H9 (cell line): Measurements from ENCODE around the gene PLEKHG5. TPM values are rescaled to one million over a fixed set of nuclear protein-coding genes. Genes with fewer than 3 reads are reported as not detected.

ENCODE experiments used
- DNase-seq: peaks from one replicate; pipeline ENCODE4 v3.0.0-alpha.2; 2017
- H2AFZ ChIP-seq: one replicate; pipeline ENCODE4 v1.6.1; 2013; ENCODE audit warnings: mild to moderate bottlenecking, low read length, control low read depth, moderate library complexity
- H2AK5ac ChIP-seq: 2 replicates; pipeline ENCODE4 v1.6.1; 2013; ENCODE audit warnings: low read length, control low read depth, mixed read lengths; ENCODE audit not compliant: insufficient read length
- H2BK120ac ChIP-seq: one replicate; pipeline ENCODE4 v1.6.1; 2013; ENCODE audit warnings: low read depth, mild to moderate bottlenecking, low read length, control low read depth, inconsistent platforms; ENCODE audit not compliant: poor library complexity, severe bottlenecking
- H2BK12ac ChIP-seq: 2 replicates; pipeline ENCODE4 v1.6.1; 2013; ENCODE audit warnings: low read length, control low read depth, mixed read lengths, low read depth; ENCODE audit not compliant: insufficient read length
- H2BK15ac ChIP-seq: 2 replicates; pipeline ENCODE4 v1.6.1; 2013; ENCODE audit warnings: low read depth, low read length, control low read depth
- H2BK20ac ChIP-seq: one replicate; pipeline ENCODE4 v1.6.1; 2013; ENCODE audit warnings: low read depth, mild to moderate bottlenecking, low read length, control low read depth, inconsistent platforms; ENCODE audit not compliant: poor library complexity, severe bottlenecking
- H2BK5ac ChIP-seq: 2 replicates; pipeline ENCODE4 v1.6.1; 2013; ENCODE audit warnings: low read length, control low read depth, mixed read lengths; ENCODE audit not compliant: insufficient read length
- H3K14ac ChIP-seq: 2 replicates; pipeline ENCODE4 v1.6.1; 2013; ENCODE audit warnings: low read length, control low read depth; ENCODE audit not compliant: insufficient read depth
- H3K18ac ChIP-seq: 2 replicates; pipeline ENCODE4 v1.6.1; 2013; ENCODE audit warnings: low read depth, mild to moderate bottlenecking, mixed read lengths, low read length, control low read depth; ENCODE audit not compliant: insufficient read length
- H3K23ac ChIP-seq: 2 replicates; pipeline ENCODE4 v1.6.1; 2013; ENCODE audit warnings: low read length, control low read depth, mixed read lengths, low read depth; ENCODE audit not compliant: insufficient read length
- H3K23me2 ChIP-seq: 2 replicates; pipeline ENCODE4 v1.6.1; 2013; ENCODE audit warnings: low read depth, mild to moderate bottlenecking, mixed read lengths, low read length, control low read depth; ENCODE audit not compliant: insufficient read length, poor library complexity, severe bottlenecking
- H3K27ac ChIP-seq: 2 replicates; pipeline ENCODE4 v1.5.1; 2013; ENCODE audit warnings: low read length, control low read depth, mixed read lengths, low read depth; ENCODE audit not compliant: insufficient read length
- H3K27me3 ChIP-seq: 2 replicates; pipeline ENCODE4 v1.6.1; 2013; ENCODE audit warnings: low read length, control low read depth, inconsistent platforms; ENCODE audit not compliant: insufficient read depth
- H3K4ac ChIP-seq: 2 replicates; pipeline ENCODE4 v1.6.1; 2013; ENCODE audit warnings: low read depth, mild to moderate bottlenecking, control low read depth, inconsistent platforms, low read length, moderate library complexity
- H3K4me1 ChIP-seq: 2 replicates; pipeline ENCODE4 v1.6.1; 2013; ENCODE audit warnings: low read length, control low read depth, inconsistent platforms; ENCODE audit not compliant: insufficient read depth
- H3K4me2 ChIP-seq: 2 replicates; pipeline ENCODE4 v1.6.1; 2013; ENCODE audit warnings: low read length, control low read depth, mixed read lengths; ENCODE audit not compliant: insufficient read length, insufficient read depth
- H3K56ac ChIP-seq: 2 replicates; pipeline ENCODE4 v1.6.1; 2013; ENCODE audit warnings: low read depth, mild to moderate bottlenecking, mixed read lengths, low read length, control low read depth; ENCODE audit not compliant: insufficient read length
- H3K79me1 ChIP-seq: 2 replicates; pipeline ENCODE4 v1.6.1; 2013; ENCODE audit warnings: low read depth, mild to moderate bottlenecking, moderate library complexity, low read length, control low read depth, inconsistent platforms; ENCODE audit not compliant: insufficient read depth, poor library complexity, severe bottlenecking
- H3K79me2 ChIP-seq: 2 replicates; pipeline ENCODE4 v1.6.1; 2013; ENCODE audit warnings: low read length, control low read depth, inconsistent platforms; ENCODE audit not compliant: insufficient read depth
- H3K9ac ChIP-seq: 2 replicates; pipeline ENCODE4 v1.6.1; 2013; ENCODE audit warnings: low read length, control low read depth, mixed read lengths; ENCODE audit not compliant: insufficient read length; ENCODE audit errors: extremely low read depth
- H3K9me3 ChIP-seq: one replicate; pipeline ENCODE4 v1.6.1; 2013; ENCODE audit warnings: low read depth, low read length, inconsistent platforms; ENCODE audit not compliant: control insufficient read depth
- H3T11ph ChIP-seq: one replicate; pipeline ENCODE4 v1.6.1; 2013; ENCODE audit warnings: mild to moderate bottlenecking, low read length, control low read depth, inconsistent platforms
- H4K20me1 ChIP-seq: one replicate; pipeline ENCODE4 v1.6.1; 2013; ENCODE audit not compliant: control insufficient read depth, insufficient read length, insufficient read depth
- H4K5ac ChIP-seq: 2 replicates; pipeline ENCODE4 v1.6.1; 2013; ENCODE audit warnings: low read depth, mild to moderate bottlenecking, mixed read lengths, low read length, control low read depth; ENCODE audit not compliant: insufficient read length
- H4K8ac ChIP-seq: replicated peaks from 2 replicates; pipeline ENCODE4 v1.6.1; 2013; ENCODE audit warnings: low read length, control low read depth, mixed read lengths, low read depth; ENCODE audit not compliant: insufficient read length
- H4K91ac ChIP-seq: 2 replicates; pipeline ENCODE4 v1.6.1; 2013; ENCODE audit warnings: low read depth, mild to moderate bottlenecking, moderate library complexity, mixed read lengths, low read length, control low read depth; ENCODE audit not compliant: insufficient read length
- H3K27ac Mint-ChIP-seq, 3 experiments: 2 replicates in 2 of 3; 3 replicates in 1 of 3; pipeline ENCODE4 v1.8.0; 2020 to 2021; ENCODE audit warnings: mixed read lengths in 3 of 3, mild to moderate bottlenecking in 1 of 3, moderate library complexity in 1 of 3
- H3K27me3 Mint-ChIP-seq: 2 replicates; pipeline ENCODE4 v1.8.0; 2021; ENCODE audit warnings: low read depth, mild to moderate bottlenecking, moderate library complexity, mixed read lengths
- H3K36me3 Mint-ChIP-seq, 3 experiments: 2 replicates in 2 of 3; 3 replicates in 1 of 3; pipeline ENCODE4 v1.8.0; 2020 to 2021; ENCODE audit warnings: low read depth in 3 of 3, mixed read lengths in 3 of 3; ENCODE audit not compliant: insufficient read depth in 1 of 3
- H3K4me1 Mint-ChIP-seq, 2 experiments: 2 replicates each; pipeline ENCODE4 v1.8.0; 2020; ENCODE audit warnings: mixed read lengths in 2 of 2
- H3K4me3 Mint-ChIP-seq, 2 experiments: 2 replicates in 1 of 2; 3 replicates in 1 of 2; pipeline ENCODE4 v1.8.0; 2020 to 2021; ENCODE audit warnings: mild to moderate bottlenecking in 2 of 2, mixed read lengths in 2 of 2, moderate library complexity in 1 of 2
- H3K9me3 Mint-ChIP-seq, 2 experiments: 2 replicates in 1 of 2; 3 replicates in 1 of 2; pipeline ENCODE4 v1.8.0; 2020; ENCODE audit warnings: mild to moderate bottlenecking in 2 of 2, mixed read lengths in 2 of 2, moderate library complexity in 1 of 2
- CTCF ChIP-seq: fragments of 200-600 bp; sonication (generic); conservative IDR thresholded peaks from 3 replicates; pipeline ENCODE4 v1.8.0; 2021; ENCODE audit warnings: antibody characterized with exemption, mild to moderate bottlenecking
- WGBS: extraction: QIAGEN DNeasy Blood & Tissue Kit; methylation state at CpG from one replicate; pipeline ENCODE4 v1.1.7; 2013; ENCODE audit warnings: missing lambda C conversion rate, low lambda C conversion rate, mixed read lengths; ENCODE audit not compliant: insufficient read length; ENCODE audit errors: extremely low coverage; 5-methylcytosine and 5-hydroxymethylcytosine counted together
- total RNA-seq: library from RNA; stranded (reverse); gene quantifications from 2 replicates; pipeline ENCODE4 v1.2.1, GENCODE V29; 2021

PLEKHG5 gene
- total RNA-seq, 1 experiment from 2014 or later: 22.3 TPM

GRCh38 chr1:6467744-6468688, 23.5 kb downstream of the PLEKHG5 start:
- H3K36me3 Mint-ChIP-seq: peaks cover 17 to 53% (median 49%) of the 10 kb centered on the region in 3 experiments; a peak in 6 of 7 replicates
- no peak overlapping the region; a peak in 1 of 7 replicates for H3K27ac Mint-ChIP-seq
- Histone ChIP-seq H3K4me2 (no peak overlapping the region), H4K5ac (no peak overlapping the region), H3K4ac (no peak overlapping the region), H2AFZ (no peak overlapping the region), H2BK120ac (no peak overlapping the region), H3K14ac (no peak overlapping the region), H2BK12ac (no peak overlapping the region), H4K91ac (no peak overlapping the region), H2BK15ac (no peak overlapping the region), H3K9ac (no peak overlapping the region), H2BK20ac (no peak overlapping the region), H4K8ac (no peak overlapping the region), H3K27ac (no peak overlapping the region), H3K4me1 (no peaks in the 10 kb centered on the region; the same call in 1 of the 2 replicates), H3K18ac (no peak overlapping the region), H2AK5ac (no peak overlapping the region), H4K20me1 (no peaks in the 10 kb centered on the region), H3K23ac (no peak overlapping the region), H3K56ac (no peak overlapping the region), H3T11ph (no peak overlapping the region), H3K79me1 (no peaks in the 10 kb centered on the region), H3K79me2 (no peaks in the 10 kb centered on the region), H3K9me3 (no peaks in the 10 kb centered on the region), H3K23me2 (no peaks in the 10 kb centered on the region), H2BK5ac (no peak overlapping the region), H3K27me3 (no peaks in the 10 kb centered on the region)
- DNase-seq: no peak
- no peak overlapping the region for H3K4me3 Mint-ChIP-seq
- H3K4me1 Mint-ChIP-seq: peaks cover 3 to 21% of the 10 kb centered on the region in 2 experiments; a peak in 3 of 4 replicates
- TF ChIP-seq CTCF: no peak
- no peaks in the 10 kb centered on the region for H3K9me3 Mint-ChIP-seq
- H3K27me3 Mint-ChIP-seq: no peaks in the 10 kb centered on the region; the same call in 1 of the 2 replicates
- WGBS: no CpG with 5 or more reads among the region's 30 CpGs
